ENCODE data around the gene ERFE. TPM values are rescaled to one million over a fixed set of nuclear protein-coding genes. Genes with fewer than 3 reads are reported as not detected.

The ERFE gene
- total RNA-seq, 1 donor from 2014 or later: not detected

GRCh38 chr2:238172439-238172838 is 13.7 kb downstream of the ERFE start:
- no peak overlapping the region for H3K9ac ChIP-seq
- DNase-seq (ENCODE audit: low spot score): no peak
- no peaks in the 10 kb centered on the region for H3K79me2 ChIP-seq (ENCODE audit: low read depth)
- no peaks in the 10 kb centered on the region for H3K9me3 Mint-ChIP-seq
- H3K4me3 Mint-ChIP-seq: no peak overlapping the region
- peaks cover 30% of the 10 kb centered on the region for H3K36me3 Mint-ChIP-seq
- H3K27ac Mint-ChIP-seq: no peak overlapping the region
- peaks cover 4% of the 10 kb centered on the region for H3K27me3 Mint-ChIP-seq (ENCODE audit: insufficient read depth, low read depth)
- H3K4me2 ChIP-seq: no peak overlapping the region
- no peak for TF ChIP-seq CTCF (IDR thresholded peaks at IDR 0.05)
- TF ChIP-seq EZH2phosphoT487 (IDR thresholded peaks at IDR 0.05): no peak
- TF ChIP-seq EZH2 (IDR thresholded peaks at IDR 0.05): no peak
- no peak overlapping the region for H2AFZ ChIP-seq (replicated peaks)
- H3K4me1 Mint-ChIP-seq: no peaks in the 10 kb centered on the region
- H3K27me3 ChIP-seq: no peaks in the 10 kb centered on the region
- no peaks in the 10 kb centered on the region for H3F3A ChIP-seq (ENCODE audit: low read depth)
- H3K9me3 ChIP-seq (ENCODE audit: low read depth): no peaks in the 10 kb centered on the region
- no peak overlapping the region for H3K4me3 ChIP-seq
- H3K4me1 ChIP-seq: no peaks in the 10 kb centered on the region
- H4K20me1 ChIP-seq (ENCODE audit: low read depth): peaks cover 3% of the 10 kb centered on the region
- H3K27ac ChIP-seq: no peak overlapping the region
- no peaks in the 10 kb centered on the region for H3K36me3 ChIP-seq

GRCh38 chr2:238173692-238174091 is 14.9 kb downstream of the ERFE start:
- DNase-seq (ENCODE audit: low spot score): no peak
- peaks cover 4% of the 10 kb centered on the region for H3K27me3 Mint-ChIP-seq (ENCODE audit: insufficient read depth, low read depth)
- Histone ChIP-seq H3K79me2 (ENCODE audit: low read depth) (no peaks in the 10 kb centered on the region), H3K4me2 (no peak overlapping the region), H3K9me3 (ENCODE audit: low read depth) (no peaks in the 10 kb centered on the region), H3K4me3 (no peak overlapping the region), H3K9ac (no peak overlapping the region), H3K4me1 (no peaks in the 10 kb centered on the region), H3F3A (ENCODE audit: low read depth) (no peaks in the 10 kb centered on the region), H3K27ac (no peak overlapping the region), H2AFZ (replicated peaks) (no peak overlapping the region), H3K27me3 (no peaks in the 10 kb centered on the region), H3K36me3 (peaks cover 6% of the 10 kb centered on the region), H4K20me1 (ENCODE audit: low read depth) (peaks cover 3% of the 10 kb centered on the region)
- H3K4me1 Mint-ChIP-seq: no peaks in the 10 kb centered on the region
- H3K36me3 Mint-ChIP-seq: peaks cover 31% of the 10 kb centered on the region
- no peaks in the 10 kb centered on the region for H3K9me3 Mint-ChIP-seq
- no peak overlapping the region for H3K4me3 Mint-ChIP-seq
- no peak overlapping the region for H3K27ac Mint-ChIP-seq
- TF ChIP-seq CTCF (IDR thresholded peaks at IDR 0.05) (peak; percentile 33), EZH2 (IDR thresholded peaks at IDR 0.05) (no peak), EZH2phosphoT487 (IDR thresholded peaks at IDR 0.05) (no peak)

GRCh38 chr2:238174291-238174690 is 15.5 kb downstream of the ERFE start:
- Histone ChIP-seq H3K36me3 (peaks cover 6% of the 10 kb centered on the region), H2AFZ (replicated peaks) (no peak overlapping the region), H3K79me2 (ENCODE audit: low read depth) (no peaks in the 10 kb centered on the region), H3K9me3 (ENCODE audit: low read depth) (no peaks in the 10 kb centered on the region), H3K27ac (no peak overlapping the region), H3K27me3 (no peaks in the 10 kb centered on the region), H3K4me1 (no peaks in the 10 kb centered on the region), H3K4me3 (no peak overlapping the region), H3K9ac (no peak overlapping the region), H4K20me1 (ENCODE audit: low read depth) (peaks cover 3% of the 10 kb centered on the region), H3F3A (ENCODE audit: low read depth) (no peaks in the 10 kb centered on the region), H3K4me2 (no peak overlapping the region)
- H3K27ac Mint-ChIP-seq: no peak overlapping the region
- no peaks in the 10 kb centered on the region for H3K9me3 Mint-ChIP-seq
- H3K36me3 Mint-ChIP-seq: peaks cover 37% of the 10 kb centered on the region
- no peak for DNase-seq (ENCODE audit: low spot score)
- no peaks in the 10 kb centered on the region for H3K4me1 Mint-ChIP-seq
- H3K27me3 Mint-ChIP-seq (ENCODE audit: insufficient read depth, low read depth): peaks cover 4% of the 10 kb centered on the region
- TF ChIP-seq EZH2 (IDR thresholded peaks at IDR 0.05): no peak
- TF ChIP-seq EZH2phosphoT487 (IDR thresholded peaks at IDR 0.05): no peak
- TF ChIP-seq CTCF (IDR thresholded peaks at IDR 0.05): no peak
- no peak overlapping the region for H3K4me3 Mint-ChIP-seq
